ENCODE measurements around the gene SRGAP1.

The SRGAP1 gene

DNA sequence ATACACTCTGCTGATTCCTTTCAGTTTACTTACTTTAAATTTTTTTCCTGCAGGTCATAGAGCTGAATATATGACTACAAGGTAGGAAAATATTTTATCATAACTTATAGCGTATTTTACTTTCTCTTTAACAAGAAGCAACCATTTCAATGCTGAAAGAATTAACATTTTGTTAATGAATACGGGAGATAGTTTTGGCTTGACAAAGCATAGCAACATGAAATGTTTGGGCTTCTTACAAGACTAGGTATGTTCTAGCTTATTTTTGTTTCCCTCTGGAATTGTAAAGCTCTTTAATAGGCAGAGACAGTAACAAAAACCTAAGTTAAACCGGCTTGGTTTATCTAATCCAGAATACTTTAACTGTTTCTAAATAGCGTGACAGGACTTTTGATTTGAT is 242.4 kb downstream of the SRGAP1 start:
- H3K27ac ChIP-seq = no peak overlapping the region
- TF ChIP-seq, protein P1, sequence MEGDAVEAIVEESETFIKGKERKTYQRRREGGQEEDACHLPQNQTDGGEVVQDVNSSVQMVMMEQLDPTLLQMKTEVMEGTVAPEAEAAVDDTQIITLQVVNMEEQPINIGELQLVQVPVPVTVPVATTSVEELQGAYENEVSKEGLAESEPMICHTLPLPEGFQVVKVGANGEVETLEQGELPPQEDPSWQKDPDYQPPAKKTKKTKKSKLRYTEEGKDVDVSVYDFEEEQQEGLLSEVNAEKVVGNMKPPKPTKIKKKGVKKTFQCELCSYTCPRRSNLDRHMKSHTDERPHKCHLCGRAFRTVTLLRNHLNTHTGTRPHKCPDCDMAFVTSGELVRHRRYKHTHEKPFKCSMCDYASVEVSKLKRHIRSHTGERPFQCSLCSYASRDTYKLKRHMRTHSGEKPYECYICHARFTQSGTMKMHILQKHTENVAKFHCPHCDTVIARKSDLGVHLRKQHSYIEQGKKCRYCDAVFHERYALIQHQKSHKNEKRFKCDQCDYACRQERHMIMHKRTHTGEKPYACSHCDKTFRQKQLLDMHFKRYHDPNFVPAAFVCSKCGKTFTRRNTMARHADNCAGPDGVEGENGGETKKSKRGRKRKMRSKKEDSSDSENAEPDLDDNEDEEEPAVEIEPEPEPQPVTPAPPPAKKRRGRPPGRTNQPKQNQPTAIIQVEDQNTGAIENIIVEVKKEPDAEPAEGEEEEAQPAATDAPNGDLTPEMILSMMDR (conservative IDR thresholded peaks at IDR 0.05) = no peak

DNA sequence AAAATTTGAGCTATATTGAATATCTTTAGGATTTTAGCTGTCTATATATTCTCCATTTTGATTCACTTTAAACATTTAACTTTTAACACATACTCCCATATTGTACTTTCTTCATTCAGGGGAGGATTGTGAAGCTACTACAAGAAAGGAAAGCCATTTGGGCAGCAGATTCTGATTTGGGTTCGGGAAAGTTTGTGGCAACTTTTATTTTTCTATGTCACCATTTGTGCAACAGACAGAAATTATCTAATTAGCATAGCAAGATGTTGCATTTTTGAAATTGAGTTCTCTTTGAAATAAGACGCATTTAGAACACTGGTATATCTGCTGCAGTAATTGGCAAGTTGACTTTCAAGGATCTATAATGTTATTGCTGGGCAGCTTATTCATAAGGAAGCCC is 243.3 kb downstream of the SRGAP1 start:
- TF ChIP-seq, protein P1 (conservative IDR thresholded peaks at IDR 0.05) = no peak
- H3K27ac ChIP-seq = no peak overlapping the region

DNA sequence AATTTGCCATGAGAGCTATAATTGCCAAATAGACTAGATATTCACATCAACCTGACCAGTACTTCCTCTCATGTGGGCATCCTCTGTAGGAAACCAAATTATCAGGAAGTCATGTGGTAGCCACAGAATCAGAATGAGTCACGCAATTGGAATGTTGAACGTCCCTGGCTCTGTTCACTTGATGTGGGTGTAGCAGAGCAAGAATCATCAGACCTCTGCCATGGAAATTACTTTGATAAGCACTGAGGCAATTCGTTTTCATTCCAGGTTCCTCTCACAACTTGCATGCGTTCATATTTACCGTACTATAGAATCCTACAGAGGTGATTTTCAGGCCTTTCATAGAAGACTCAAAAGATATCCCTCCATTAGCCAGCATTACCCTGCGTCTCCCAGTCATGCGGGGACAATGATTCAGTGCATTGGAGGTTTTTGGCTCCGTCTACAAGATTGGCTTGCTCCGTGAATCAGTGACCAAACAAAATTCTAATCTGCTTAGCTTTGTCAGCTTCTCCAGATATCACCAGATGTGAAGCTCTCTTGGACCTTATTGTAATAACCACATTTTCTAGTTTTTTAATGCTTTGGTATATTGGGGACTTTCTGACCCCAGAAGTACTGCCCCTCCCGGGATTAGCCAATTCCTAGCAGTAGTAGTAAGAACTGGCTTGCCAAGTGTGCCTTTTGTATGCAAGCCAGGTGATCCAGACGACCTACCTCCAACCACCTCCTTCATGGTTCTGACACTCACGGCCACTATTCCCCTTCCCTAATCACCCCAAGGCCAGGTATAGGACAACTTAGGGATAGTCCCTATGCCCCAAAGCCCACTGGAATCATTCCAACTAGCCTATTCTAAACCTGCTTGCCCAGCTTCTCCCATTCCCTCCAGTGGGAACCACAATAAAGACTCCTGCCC is 244.2 kb downstream of the SRGAP1 start:
- TF ChIP-seq, protein P1 (conservative IDR thresholded peaks at IDR 0.05) = no peak
- H3K27ac ChIP-seq = no peak overlapping the region

DNA sequence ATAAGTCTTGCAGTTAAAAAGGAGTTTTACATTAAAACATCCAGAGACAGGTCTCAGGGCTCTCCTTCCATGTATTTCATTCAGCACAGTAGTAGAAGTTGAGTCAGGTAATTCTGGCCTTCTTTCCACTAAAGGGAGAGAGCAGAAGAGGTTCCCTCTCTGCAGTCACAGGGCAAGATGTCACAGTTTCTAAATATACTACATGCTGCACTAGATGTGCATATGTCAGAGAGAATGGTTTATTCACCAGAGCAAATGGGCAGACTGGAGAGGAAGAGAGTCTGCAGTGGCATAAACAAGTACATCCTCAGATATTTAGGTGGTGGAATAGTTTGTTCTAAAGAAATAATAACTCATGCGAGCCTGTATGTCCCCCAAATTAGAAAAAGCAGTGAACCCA is 245.5 kb downstream of the SRGAP1 start:
- no peak overlapping the region for H3K27ac ChIP-seq
- TF ChIP-seq, protein P1 (conservative IDR thresholded peaks at IDR 0.05) = no peak

GRCh38 chr12:64091186-64091585 is 246.7 kb downstream of the SRGAP1 start:
- TF ChIP-seq, protein P1 (conservative IDR thresholded peaks at IDR 0.05) = no peak
- H3K27ac ChIP-seq = no peak overlapping the region

DNA sequence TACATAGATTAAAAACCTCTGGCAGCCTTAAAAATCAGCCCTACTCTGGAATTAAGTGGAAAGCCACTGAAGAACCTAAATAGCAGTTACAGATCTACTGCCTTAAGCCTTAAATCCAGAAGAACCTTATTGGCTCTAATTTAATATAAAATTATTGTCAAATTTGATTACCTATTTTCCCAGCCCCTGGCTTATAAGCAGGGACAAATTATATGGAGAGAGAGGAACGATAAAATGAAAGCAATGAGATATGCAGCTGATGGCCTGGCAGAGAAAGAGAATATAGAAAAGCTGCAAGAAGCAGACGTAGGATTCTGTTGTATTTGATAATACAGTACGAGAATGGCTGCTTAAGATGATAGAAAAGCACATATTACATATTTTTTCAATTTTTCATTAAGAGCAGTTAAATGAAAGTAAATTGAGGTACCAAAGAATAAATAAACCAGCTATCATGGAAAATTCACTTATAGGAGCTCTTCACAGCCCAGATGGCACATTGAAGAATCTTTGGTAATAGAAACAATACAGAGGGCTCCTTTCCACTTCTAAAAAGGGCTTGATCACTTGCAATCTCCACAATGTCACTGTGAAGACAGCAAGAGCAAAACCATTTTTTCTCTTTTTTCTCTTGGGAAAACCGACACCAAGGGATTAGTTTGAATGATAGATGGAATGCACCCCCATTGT is 248.2 kb downstream of the SRGAP1 start:
- TF ChIP-seq, protein P1 (conservative IDR thresholded peaks at IDR 0.05) = no peak
- H3K27ac ChIP-seq = no peak overlapping the region

DNA sequence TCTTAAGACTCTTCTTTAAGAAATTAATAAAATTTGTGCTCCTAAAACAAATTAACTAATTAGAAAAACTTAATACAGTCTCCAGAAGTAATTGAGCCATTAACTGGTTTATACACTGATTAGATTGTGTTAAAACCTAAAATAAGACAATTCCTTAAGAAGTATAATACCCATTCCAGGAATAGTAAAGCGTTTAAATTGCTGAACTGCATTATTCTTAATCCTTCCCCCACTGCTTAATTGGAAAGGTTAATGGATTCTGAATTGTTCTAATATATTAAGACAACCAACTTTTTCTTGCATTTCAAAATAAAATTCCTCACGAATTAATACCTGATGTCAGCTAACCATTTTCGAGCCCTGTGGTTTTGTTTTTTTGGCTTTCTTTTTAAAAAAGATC is 249.2 kb downstream of the SRGAP1 start:
- H3K27ac ChIP-seq = no peak overlapping the region
- TF ChIP-seq, protein P1 (conservative IDR thresholded peaks at IDR 0.05) = no peak

Data from VCaP (cell line).